ENCODE data around the gene BST1. TPM values are rescaled to one million over a fixed set of nuclear protein-coding genes. Genes with fewer than 3 reads are reported as not detected.

Gene BST1
- total RNA-seq, 1 experiment from 2014 or later, result 3.0 TPM

DNA sequence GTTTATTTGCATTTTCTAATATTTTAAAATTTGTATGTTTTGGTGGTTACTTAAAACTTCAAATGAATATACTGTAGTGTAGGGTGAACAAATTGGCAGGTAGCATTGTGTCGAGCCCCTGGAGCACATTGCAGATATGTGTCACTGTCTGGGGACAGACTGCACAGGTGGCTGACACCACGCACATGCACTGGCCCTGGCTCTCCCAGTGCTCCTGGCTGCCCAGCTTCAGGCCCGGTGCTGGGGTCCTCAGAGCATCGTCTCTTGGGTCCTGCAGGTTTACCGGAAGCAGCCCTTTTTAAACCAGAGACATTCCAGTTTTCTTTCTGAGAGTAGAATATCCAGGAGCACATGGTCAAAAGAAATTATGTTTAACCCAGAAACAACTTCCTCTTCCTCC is 15.6 kb downstream of the BST1 start:
- BruUV-seq (replicated peaks), result no TSS peak
- DNase-seq (ENCODE audit: low read depth, low spot score), result no peak
- Histone ChIP-seq H3K27ac (ENCODE audit: low read length) (no peak overlapping the region), H3K4me3 (ENCODE audit: low read depth in 2 of 2, low read length in 2 of 2) (no peak overlapping the region), H3K4me1 (ENCODE audit: control insufficient read depth, insufficient read depth, low read length) (no peaks in the 10 kb centered on the region), H3K27me3 (ENCODE audit: control insufficient read depth, insufficient read depth, low read length) (no peaks in the 10 kb centered on the region), H3K36me3 (ENCODE audit: control insufficient read depth, insufficient read depth, low read length) (no peaks in the 10 kb centered on the region), H3K9me3 (ENCODE audit: control insufficient read depth, insufficient read depth, low read depth, low read length) (no peaks in the 10 kb centered on the region)
- ATAC-seq, result no peak
- ChIA-PET POLR2A (no interaction called here), CTCF (no interaction called here)
- TF ChIP-seq SIN3A (IDR thresholded peaks at IDR 0.05; ENCODE audit: borderline replicate concordance, insufficient read depth, low read depth, low read length) (no peak), POLR2AphosphoS5 (IDR thresholded peaks at IDR 0.05; ENCODE audit: low read depth, low read length) (no peak), TCF7L2 (IDR thresholded peaks at IDR 0.05; ENCODE audit: low read depth, low read length) (no peak)
- TF ChIP-seq, protein P1, sequence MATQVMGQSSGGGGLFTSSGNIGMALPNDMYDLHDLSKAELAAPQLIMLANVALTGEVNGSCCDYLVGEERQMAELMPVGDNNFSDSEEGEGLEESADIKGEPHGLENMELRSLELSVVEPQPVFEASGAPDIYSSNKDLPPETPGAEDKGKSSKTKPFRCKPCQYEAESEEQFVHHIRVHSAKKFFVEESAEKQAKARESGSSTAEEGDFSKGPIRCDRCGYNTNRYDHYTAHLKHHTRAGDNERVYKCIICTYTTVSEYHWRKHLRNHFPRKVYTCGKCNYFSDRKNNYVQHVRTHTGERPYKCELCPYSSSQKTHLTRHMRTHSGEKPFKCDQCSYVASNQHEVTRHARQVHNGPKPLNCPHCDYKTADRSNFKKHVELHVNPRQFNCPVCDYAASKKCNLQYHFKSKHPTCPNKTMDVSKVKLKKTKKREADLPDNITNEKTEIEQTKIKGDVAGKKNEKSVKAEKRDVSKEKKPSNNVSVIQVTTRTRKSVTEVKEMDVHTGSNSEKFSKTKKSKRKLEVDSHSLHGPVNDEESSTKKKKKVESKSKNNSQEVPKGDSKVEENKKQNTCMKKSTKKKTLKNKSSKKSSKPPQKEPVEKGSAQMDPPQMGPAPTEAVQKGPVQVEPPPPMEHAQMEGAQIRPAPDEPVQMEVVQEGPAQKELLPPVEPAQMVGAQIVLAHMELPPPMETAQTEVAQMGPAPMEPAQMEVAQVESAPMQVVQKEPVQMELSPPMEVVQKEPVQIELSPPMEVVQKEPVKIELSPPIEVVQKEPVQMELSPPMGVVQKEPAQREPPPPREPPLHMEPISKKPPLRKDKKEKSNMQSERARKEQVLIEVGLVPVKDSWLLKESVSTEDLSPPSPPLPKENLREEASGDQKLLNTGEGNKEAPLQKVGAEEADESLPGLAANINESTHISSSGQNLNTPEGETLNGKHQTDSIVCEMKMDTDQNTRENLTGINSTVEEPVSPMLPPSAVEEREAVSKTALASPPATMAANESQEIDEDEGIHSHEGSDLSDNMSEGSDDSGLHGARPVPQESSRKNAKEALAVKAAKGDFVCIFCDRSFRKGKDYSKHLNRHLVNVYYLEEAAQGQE (IDR thresholded peaks at IDR 0.05; ENCODE audit: insufficient read depth in 1 of 2, low read depth in 2 of 2, low read length in 1 of 2), result no peak
- TF ChIP-seq, protein P2, sequence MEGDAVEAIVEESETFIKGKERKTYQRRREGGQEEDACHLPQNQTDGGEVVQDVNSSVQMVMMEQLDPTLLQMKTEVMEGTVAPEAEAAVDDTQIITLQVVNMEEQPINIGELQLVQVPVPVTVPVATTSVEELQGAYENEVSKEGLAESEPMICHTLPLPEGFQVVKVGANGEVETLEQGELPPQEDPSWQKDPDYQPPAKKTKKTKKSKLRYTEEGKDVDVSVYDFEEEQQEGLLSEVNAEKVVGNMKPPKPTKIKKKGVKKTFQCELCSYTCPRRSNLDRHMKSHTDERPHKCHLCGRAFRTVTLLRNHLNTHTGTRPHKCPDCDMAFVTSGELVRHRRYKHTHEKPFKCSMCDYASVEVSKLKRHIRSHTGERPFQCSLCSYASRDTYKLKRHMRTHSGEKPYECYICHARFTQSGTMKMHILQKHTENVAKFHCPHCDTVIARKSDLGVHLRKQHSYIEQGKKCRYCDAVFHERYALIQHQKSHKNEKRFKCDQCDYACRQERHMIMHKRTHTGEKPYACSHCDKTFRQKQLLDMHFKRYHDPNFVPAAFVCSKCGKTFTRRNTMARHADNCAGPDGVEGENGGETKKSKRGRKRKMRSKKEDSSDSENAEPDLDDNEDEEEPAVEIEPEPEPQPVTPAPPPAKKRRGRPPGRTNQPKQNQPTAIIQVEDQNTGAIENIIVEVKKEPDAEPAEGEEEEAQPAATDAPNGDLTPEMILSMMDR (IDR thresholded peaks at IDR 0.05), result no peak
- in situ Hi-C loops (cut with HindIII; ENCODE audit: low pct_unique_long_range_greater_than_20kb, low sequenced_read_pairs), result no loop called here
- intact Hi-C loops (cut with micrococcal nuclease; ENCODE audit: unreplicated experiment), result no loop called here

- ATAC-seq, result no peak
- no peaks in the 10 kb centered on the region for H3K4me1 ChIP-seq (ENCODE audit: control insufficient read depth, insufficient read depth, low read length)
- no peak for DNase-seq (ENCODE audit: low read depth, low spot score)
- H3K27me3 ChIP-seq (ENCODE audit: control insufficient read depth, insufficient read depth, low read length), result no peaks in the 10 kb centered on the region
- H3K36me3 ChIP-seq (ENCODE audit: control insufficient read depth, insufficient read depth, low read length), result no peaks in the 10 kb centered on the region
- no peak for TF ChIP-seq SIN3A (IDR thresholded peaks at IDR 0.05; ENCODE audit: borderline replicate concordance, insufficient read depth, low read depth, low read length)
- ChIA-PET CTCF (no interaction called here), POLR2A (no interaction called here)
- H3K27ac ChIP-seq (ENCODE audit: low read length), result no peak overlapping the region
- no TSS peak for BruUV-seq (replicated peaks)
- no peaks in the 10 kb centered on the region for H3K9me3 ChIP-seq (ENCODE audit: control insufficient read depth, insufficient read depth, low read depth, low read length)
- in situ Hi-C loops (cut with HindIII; ENCODE audit: low pct_unique_long_range_greater_than_20kb, low sequenced_read_pairs), result no loop called here
- intact Hi-C loops (cut with micrococcal nuclease; ENCODE audit: unreplicated experiment), result no loop called here
- no peak overlapping the region for H3K4me3 ChIP-seq (ENCODE audit: low read depth in 2 of 2, low read length in 2 of 2)
These were observed 16.1 kb downstream of the BST1 start for GRCh38 chr4:15718959-15719358.

DNA sequence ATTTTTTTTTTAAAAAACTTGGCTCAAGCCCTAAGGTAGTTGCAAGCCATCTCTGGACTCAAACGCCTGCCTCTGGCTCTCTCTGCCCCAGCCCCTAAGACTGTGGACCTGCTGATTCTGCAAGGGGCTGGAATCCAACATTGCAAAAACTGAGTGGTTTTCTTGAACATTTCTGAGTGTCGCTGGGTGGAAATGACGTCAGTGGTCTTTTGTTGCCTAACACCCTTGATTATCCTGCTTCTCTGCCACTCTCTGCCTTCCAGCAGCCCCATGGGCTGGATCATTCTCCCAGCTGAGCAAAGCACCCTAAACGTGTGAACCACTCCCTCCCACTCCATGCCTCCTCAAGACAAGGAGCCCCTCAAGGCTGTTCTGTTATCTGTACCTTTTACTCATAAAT is 16.6 kb downstream of the BST1 start:
- in situ Hi-C loops (cut with HindIII; ENCODE audit: low pct_unique_long_range_greater_than_20kb, low sequenced_read_pairs), result no loop called here

More for the DNA sequence above, 16.6 kb downstream of the BST1 start:
- ChIA-PET POLR2A (no interaction called here), CTCF (no interaction called here)
- no peak for TF ChIP-seq POLR2AphosphoS5 (IDR thresholded peaks at IDR 0.05; ENCODE audit: low read depth, low read length)
- TF ChIP-seq SIN3A (IDR thresholded peaks at IDR 0.05; ENCODE audit: borderline replicate concordance, insufficient read depth, low read depth, low read length), result no peak
- TF ChIP-seq, protein P2 (IDR thresholded peaks at IDR 0.05), result no peak
- TF ChIP-seq TCF7L2 (IDR thresholded peaks at IDR 0.05; ENCODE audit: low read depth, low read length), result no peak
- TF ChIP-seq, protein P1 (IDR thresholded peaks at IDR 0.05; ENCODE audit: insufficient read depth in 1 of 2, low read depth in 2 of 2, low read length in 1 of 2), result no peak
- intact Hi-C loops (cut with micrococcal nuclease; ENCODE audit: unreplicated experiment), result no loop called here
- H3K27me3 ChIP-seq (ENCODE audit: control insufficient read depth, insufficient read depth, low read length), result no peaks in the 10 kb centered on the region
- no peaks in the 10 kb centered on the region for H3K36me3 ChIP-seq (ENCODE audit: control insufficient read depth, insufficient read depth, low read length)
- H3K9me3 ChIP-seq (ENCODE audit: control insufficient read depth, insufficient read depth, low read depth, low read length), result no peaks in the 10 kb centered on the region
- H3K4me1 ChIP-seq (ENCODE audit: control insufficient read depth, insufficient read depth, low read length), result no peaks in the 10 kb centered on the region
- ATAC-seq (no peak), DNase-seq (ENCODE audit: low read depth, low spot score) (no peak)
- no peak overlapping the region for H3K27ac ChIP-seq (ENCODE audit: low read length)
- no peak overlapping the region for H3K4me3 ChIP-seq (ENCODE audit: low read depth in 2 of 2, low read length in 2 of 2)
- BruUV-seq (replicated peaks), result no TSS peak
